KMS-11 (cell line): ENCODE results near the gene ZNF764.

Experiments
- H2AFZ ChIP-seq: fragments of 200-600 bp; sonication (generic); 2 replicates; pipeline ENCODE4 v1.6.1; 2016; ENCODE audit warnings: antibody characterized with exemption, mixed run types, low read depth
- H3K27ac ChIP-seq: fragments of 200-600 bp; sonication (generic); 2 replicates; pipeline ENCODE4 v1.6.1; 2016; ENCODE audit warnings: mild to moderate bottlenecking, mixed run types
- H3K27me3 ChIP-seq: fragments of 200-600 bp; sonication (generic); 2 replicates; pipeline ENCODE4 v1.6.1; 2017; ENCODE audit warnings: mild to moderate bottlenecking, low read depth, mixed run types, moderate library complexity; ENCODE audit not compliant: insufficient read depth
- H3K36me3 ChIP-seq: fragments of 200-600 bp; sonication (generic); 2 replicates; pipeline ENCODE4 v1.6.1; 2017; ENCODE audit warnings: mild to moderate bottlenecking, mixed run types; ENCODE audit not compliant: insufficient read depth
- H3K4me1 ChIP-seq: fragments of 200-600 bp; sonication (generic); 2 replicates; pipeline ENCODE4 v1.6.1; 2016; ENCODE audit warnings: mild to moderate bottlenecking, low read depth, mixed run types; ENCODE audit not compliant: poor library complexity, severe bottlenecking
- H3K4me2 ChIP-seq: fragments of 200-600 bp; sonication (generic); 2 replicates; pipeline ENCODE4 v1.7.0; 2016; ENCODE audit warnings: mild to moderate bottlenecking, mixed run types
- H3K4me3 ChIP-seq: fragments of 200-600 bp; sonication (generic); IDR thresholded peaks from 2 replicates; pipeline ENCODE4 v1.6.1; 2017; ENCODE audit warnings: low read depth, low read length, mixed read lengths; ENCODE audit not compliant: insufficient read depth
- H3K79me2 ChIP-seq: fragments of 200-600 bp; sonication (generic); 2 replicates; pipeline ENCODE4 v1.6.1; 2016; ENCODE audit warnings: low read depth, mixed run types; ENCODE audit not compliant: insufficient read depth
- H3K9ac ChIP-seq: fragments of 200-600 bp; sonication (generic); 2 replicates; pipeline ENCODE4 v1.6.1; 2016; ENCODE audit warnings: mild to moderate bottlenecking, mixed run types
- H4K20me1 ChIP-seq: fragments of 200-600 bp; sonication (generic); 2 replicates; pipeline ENCODE4 v1.6.1; 2016; ENCODE audit warnings: mild to moderate bottlenecking, mixed run types; ENCODE audit not compliant: insufficient read depth
- TF ChIP-seq, protein P1 (sequence below): fragments of 200-600 bp; sonication (generic); conservative IDR thresholded peaks from 2 replicates; pipeline ENCODE4 v1.6.1; 2017; ENCODE audit warnings: low read depth, mild to moderate bottlenecking, antibody characterized with exemption, low read length, moderate library complexity, mixed read lengths

The ZNF764 gene

DNA sequence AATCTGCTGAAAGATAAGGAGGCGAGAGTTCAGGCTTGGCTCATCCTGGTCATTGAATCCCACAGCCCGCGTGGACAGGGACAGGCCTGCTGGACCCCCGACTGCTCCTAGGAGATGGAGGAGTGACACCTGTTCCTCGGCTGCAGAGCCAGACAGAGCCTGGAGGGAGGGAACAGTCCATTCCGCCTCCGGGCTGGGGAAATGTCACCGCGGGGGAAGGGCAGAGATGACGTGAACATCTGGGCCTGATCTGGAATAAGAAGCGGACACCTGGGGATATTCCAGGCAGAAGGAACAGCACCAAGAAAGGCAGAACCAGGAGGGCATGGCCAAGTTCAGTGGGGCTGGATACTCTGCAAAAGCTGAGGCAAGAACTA, 25.0 kb downstream of the ZNF764 start:
- peak overlapping the region; percentile 81; the same call in 1 of the 2 replicates for H3K4me2 ChIP-seq
- H2AFZ ChIP-seq = no peak overlapping the region
- H3K9ac ChIP-seq = no peak overlapping the region
- no peaks in the 10 kb centered on the region for H3K27me3 ChIP-seq
- peaks cover 28% of the 10 kb centered on the region for H3K4me1 ChIP-seq
- H3K36me3 ChIP-seq = no peaks in the 10 kb centered on the region
- TF ChIP-seq, protein P1, sequence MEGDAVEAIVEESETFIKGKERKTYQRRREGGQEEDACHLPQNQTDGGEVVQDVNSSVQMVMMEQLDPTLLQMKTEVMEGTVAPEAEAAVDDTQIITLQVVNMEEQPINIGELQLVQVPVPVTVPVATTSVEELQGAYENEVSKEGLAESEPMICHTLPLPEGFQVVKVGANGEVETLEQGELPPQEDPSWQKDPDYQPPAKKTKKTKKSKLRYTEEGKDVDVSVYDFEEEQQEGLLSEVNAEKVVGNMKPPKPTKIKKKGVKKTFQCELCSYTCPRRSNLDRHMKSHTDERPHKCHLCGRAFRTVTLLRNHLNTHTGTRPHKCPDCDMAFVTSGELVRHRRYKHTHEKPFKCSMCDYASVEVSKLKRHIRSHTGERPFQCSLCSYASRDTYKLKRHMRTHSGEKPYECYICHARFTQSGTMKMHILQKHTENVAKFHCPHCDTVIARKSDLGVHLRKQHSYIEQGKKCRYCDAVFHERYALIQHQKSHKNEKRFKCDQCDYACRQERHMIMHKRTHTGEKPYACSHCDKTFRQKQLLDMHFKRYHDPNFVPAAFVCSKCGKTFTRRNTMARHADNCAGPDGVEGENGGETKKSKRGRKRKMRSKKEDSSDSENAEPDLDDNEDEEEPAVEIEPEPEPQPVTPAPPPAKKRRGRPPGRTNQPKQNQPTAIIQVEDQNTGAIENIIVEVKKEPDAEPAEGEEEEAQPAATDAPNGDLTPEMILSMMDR = no peak
- H3K79me2 ChIP-seq = no peaks in the 10 kb centered on the region; the same call in 1 of the 2 replicates
- no peak overlapping the region for H3K4me3 ChIP-seq
- no peaks in the 10 kb centered on the region for H4K20me1 ChIP-seq
- no peak overlapping the region for H3K27ac ChIP-seq

DNA sequence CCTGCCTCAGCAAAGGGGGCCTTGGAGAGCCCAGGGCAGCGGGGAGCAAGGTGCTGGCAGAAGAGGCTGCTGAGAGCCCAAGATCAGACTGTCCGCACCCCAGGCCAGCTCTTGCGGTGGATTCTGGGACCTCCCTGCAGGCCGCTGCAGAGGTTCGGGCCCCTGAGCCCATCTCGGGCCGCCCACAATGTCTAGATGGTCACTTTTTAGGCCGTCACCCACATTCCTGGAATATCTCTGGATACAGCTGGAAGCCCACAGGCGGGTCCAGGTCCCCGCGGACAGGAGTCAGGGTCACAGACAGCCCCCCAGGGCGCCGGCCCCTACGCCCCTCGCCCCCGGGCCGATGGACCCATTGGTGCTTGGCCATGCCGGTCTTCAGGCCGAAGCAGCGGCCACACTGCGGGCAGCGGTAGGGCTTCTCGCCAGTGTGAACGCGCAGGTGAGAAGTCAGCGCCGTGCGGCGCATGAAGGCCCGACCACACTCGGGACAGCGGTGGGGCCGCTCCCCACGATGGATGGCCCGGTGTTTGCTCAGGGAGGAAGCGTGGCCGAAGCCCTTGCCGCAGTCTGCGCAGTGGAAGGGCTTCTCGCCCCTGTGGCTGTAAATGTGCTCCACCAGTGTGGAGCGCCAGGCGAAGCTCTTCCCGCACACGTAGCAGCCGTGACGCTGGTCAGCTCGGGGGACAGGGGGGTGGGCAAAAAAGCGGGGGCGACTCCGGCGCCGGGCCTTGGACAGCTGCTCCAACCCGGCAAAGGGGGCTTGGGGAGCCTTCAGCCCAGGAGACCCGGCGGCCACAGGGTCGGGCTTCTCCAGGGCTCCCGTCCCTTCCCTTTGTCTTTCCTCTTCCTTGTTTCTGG, 25.7 kb downstream of the ZNF764 start:
- H3K4me3 ChIP-seq = no peak overlapping the region
- no peak overlapping the region; the same call in 1 of the 2 replicates for H3K4me2 ChIP-seq
- no peak overlapping the region for H3K9ac ChIP-seq

DNA sequence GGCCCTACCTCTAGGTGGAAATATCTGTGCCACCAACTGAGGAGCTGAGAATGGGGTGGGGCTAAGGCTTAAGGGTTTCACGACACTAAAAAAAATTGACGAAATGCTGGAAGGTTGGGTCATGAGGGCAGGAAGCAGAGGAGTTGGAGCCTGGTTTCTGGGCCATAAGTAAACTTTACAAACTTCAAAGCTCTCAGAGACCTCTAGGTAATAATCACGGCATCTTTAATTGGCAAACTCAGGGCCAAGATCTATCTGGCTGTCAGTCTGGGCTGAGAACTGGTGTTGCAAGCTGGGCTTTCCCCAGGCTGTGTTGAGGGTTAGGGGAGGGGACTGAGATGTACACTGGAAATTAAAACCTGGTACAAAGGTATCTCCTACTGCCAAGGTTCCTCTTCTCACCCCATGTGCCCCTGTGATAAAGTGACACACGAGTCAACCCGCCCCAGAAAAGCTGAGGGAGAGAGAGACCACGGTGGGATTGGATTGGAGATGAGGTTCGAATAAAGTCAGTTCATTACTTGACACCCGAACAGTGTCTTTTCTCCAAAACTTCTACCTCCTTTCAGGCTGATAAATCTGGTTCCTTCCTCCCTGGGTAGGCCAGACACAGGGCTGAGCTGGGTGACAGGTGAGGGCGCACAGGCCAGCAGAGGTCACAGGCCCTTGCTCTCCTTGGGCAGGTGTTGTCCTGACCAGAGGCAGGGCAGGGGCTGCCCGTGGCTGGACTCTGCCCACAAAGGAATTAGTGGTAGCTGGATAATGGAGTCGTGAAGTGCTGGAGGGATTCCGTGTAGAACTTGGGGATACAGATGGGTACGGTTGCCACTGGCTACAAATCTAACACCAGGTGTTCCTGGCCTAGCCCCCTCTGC, 27.8 kb downstream of the ZNF764 start:
- Histone ChIP-seq H3K4me1 (peaks cover 24% of the 10 kb centered on the region), H3K79me2 (no peaks in the 10 kb centered on the region; the same call in 1 of the 2 replicates), H2AFZ (no peak overlapping the region), H3K27me3 (no peaks in the 10 kb centered on the region), H3K27ac (no peak overlapping the region), H3K9ac (no peak overlapping the region), H3K36me3 (no peaks in the 10 kb centered on the region), H3K4me3 (no peak overlapping the region), H3K4me2 (no peak overlapping the region), H4K20me1 (no peaks in the 10 kb centered on the region)
- TF ChIP-seq, protein P1 = no peak

More for the DNA sequence above, 25.7 kb downstream of the ZNF764 start:
- Histone ChIP-seq H3K4me1 (peaks cover 34% of the 10 kb centered on the region), H3K79me2 (no peaks in the 10 kb centered on the region; the same call in 1 of the 2 replicates), H3K36me3 (no peaks in the 10 kb centered on the region), H2AFZ (no peak overlapping the region), H4K20me1 (no peaks in the 10 kb centered on the region), H3K27ac (no peak overlapping the region), H3K27me3 (no peaks in the 10 kb centered on the region)
- TF ChIP-seq, protein P1 = no peak

DNA sequence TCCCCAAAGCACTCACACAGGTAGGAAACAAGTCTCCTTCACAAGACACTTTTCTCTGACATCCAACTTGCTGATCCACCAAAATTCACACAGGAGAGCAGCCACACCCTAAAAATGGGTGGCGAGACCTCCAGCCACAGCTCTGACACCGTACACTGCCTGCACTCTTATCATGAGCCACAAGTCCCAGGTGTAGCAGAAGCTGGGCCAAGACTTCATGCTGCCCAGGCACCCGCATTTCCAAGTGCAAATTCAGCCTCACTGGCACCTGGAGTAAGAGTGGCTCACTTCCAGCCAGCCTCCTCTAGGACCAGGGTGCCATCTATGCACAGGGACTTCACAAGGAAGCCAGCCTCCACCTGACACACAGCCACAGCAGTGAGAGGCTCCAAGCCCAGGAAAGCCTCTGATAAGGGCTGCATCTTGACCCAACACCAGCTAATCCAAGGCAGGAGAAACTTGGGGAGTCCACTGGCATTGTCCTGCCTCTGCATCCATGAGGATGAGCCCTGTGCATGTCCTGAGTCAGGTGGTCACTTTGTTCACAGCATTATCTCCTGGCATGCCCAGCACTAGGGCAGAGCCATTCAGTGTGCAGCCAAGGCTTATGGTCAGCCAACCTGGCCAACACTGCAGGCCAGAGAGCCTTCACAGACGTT, 29.2 kb downstream of the ZNF764 start:
- no peak overlapping the region for H2AFZ ChIP-seq
- H3K4me2 ChIP-seq = no peak overlapping the region; the same call in 1 of the 2 replicates
- no peak overlapping the region for H3K27ac ChIP-seq
- no peaks in the 10 kb centered on the region for H4K20me1 ChIP-seq
- H3K4me1 ChIP-seq = peaks cover 22% of the 10 kb centered on the region
- no peak overlapping the region for H3K4me3 ChIP-seq
- no peak overlapping the region for H3K9ac ChIP-seq
- H3K27me3 ChIP-seq = no peaks in the 10 kb centered on the region
- TF ChIP-seq, protein P1 = no peak
- H3K36me3 ChIP-seq = no peaks in the 10 kb centered on the region
- no peaks in the 10 kb centered on the region; the same call in 1 of the 2 replicates for H3K79me2 ChIP-seq
